Lung (tissue), 12 donors: ENCODE results near the gene CACNA1G. TPM values are rescaled to one million over a fixed set of nuclear protein-coding genes. Genes with fewer than 3 reads are reported as not detected.

Experiments used
- ATAC-seq: fragments of 200-7000 bp; cut with Tn5 transposase; one replicate; pipeline ENCODE4 v1.9.1; 2020; ENCODE audit warnings: moderate number of reproducible peaks; ENCODE audit not compliant: insufficient read depth, low FRiP score
- DNase-seq, 3 donors: peaks; one replicate each; pipeline ENCODE4 v3.0.0-alpha.2; 2013 to 2017
- H3K27ac ChIP-seq, 2 donors: one replicate each; pipeline ENCODE4 v1.5.1; 2013; ENCODE audit warnings: mild to moderate bottlenecking in 2 of 2, moderate library complexity in 2 of 2, control low read depth in 1 of 2, inconsistent platforms in 1 of 2, low read depth in 1 of 2, low read length in 1 of 2
- H3K27me3 ChIP-seq, 3 donors: one replicate each; pipeline ENCODE4 v1.5.1; 2013; ENCODE audit warnings: low read length in 2 of 3; ENCODE audit not compliant: control insufficient read depth in 3 of 3, insufficient read depth in 3 of 3
- H3K36me3 ChIP-seq, 4 donors: one replicate each; pipeline ENCODE4 v1.5.1; 2013; ENCODE audit warnings: low read length in 4 of 4, mild to moderate bottlenecking in 1 of 4, moderate library complexity in 1 of 4; ENCODE audit not compliant: control insufficient read depth in 4 of 4, insufficient read depth in 4 of 4
- H3K4me1 ChIP-seq, 5 donors: one replicate each; pipeline ENCODE4 v1.5.1; 2013; ENCODE audit warnings: low read length in 5 of 5, mild to moderate bottlenecking in 2 of 5, moderate library complexity in 1 of 5; ENCODE audit not compliant: control insufficient read depth in 5 of 5, insufficient read depth in 5 of 5
- H3K4me3 ChIP-seq: one replicate; pipeline ENCODE4 v1.5.1; 2013; ENCODE audit warnings: mild to moderate bottlenecking, control low read depth, moderate library complexity
- H3K9ac ChIP-seq, 2 donors: one replicate each; pipeline ENCODE4 v1.5.1; 2013; ENCODE audit warnings: low read length in 2 of 2, control low read depth in 1 of 2; ENCODE audit not compliant: insufficient read depth in 1 of 2
- H3K9me3 ChIP-seq, 4 donors: one replicate each; pipeline ENCODE4 v1.5.1; 2013; ENCODE audit warnings: low read length in 3 of 4, mild to moderate bottlenecking in 1 of 4, moderate library complexity in 1 of 4; ENCODE audit not compliant: control insufficient read depth in 4 of 4, insufficient read depth in 3 of 4
- WGBS, 2 donors: extraction: QIAGEN DNeasy Blood & Tissue Kit; methylation state at CpG; one replicate each; pipeline ENCODE4 v1.1.7; 2013; 5-methylcytosine and 5-hydroxymethylcytosine counted together
- polyA plus RNA-seq, 2 donors: library from polyadenylated mRNA; stranded (reverse); fragments of 200-250 nt; gene quantifications; one replicate each; pipeline ENCODE4 v1.2.1, GENCODE V29; 2013
- total RNA-seq, 2 donors: library from RNA; depleted of rRNA in 1 of 2; stranded (reverse); fragments of >200 nt in 1 of 2; gene quantifications; one replicate each; pipeline ENCODE4 v1.2.1, GENCODE V29; 2014 to 2021
- TF ChIP-seq, protein P1 (sequence below): IDR thresholded peaks from 2 replicates; pipeline ENCODE4 v1.5.1; 2012; ENCODE audit warnings: mild to moderate bottlenecking; ENCODE audit errors: control extremely low read depth, extremely low read depth
- donor health status: control.
- donor health status: control.
- donor health status: Bipolar disorder and iron deficiency.
- donor health status: healthy.
- donor health status: DM: yes; HTN: yes; CAD: no.

The CACNA1G gene
- total and polyA plus RNA-seq, 4 donors, result 0.14 to 3.6 (median 0.24) TPM

GRCh38 chr17:50672071-50672470, 111.6 kb downstream of the CACNA1G start:
- no peak for ATAC-seq
- Histone ChIP-seq H3K9ac (no peak overlapping the region), H3K27ac (no peak overlapping the region), H3K4me1 (peaks cover 0 to 32% (median 10%) of the 10 kb centered on the region in 5 donors), H3K4me3 (no peak overlapping the region), H3K27me3 (no peaks in the 10 kb centered on the region), H3K36me3 (peaks cover 0 to 3% (median under 1%) of the 10 kb centered on the region in 4 donors), H3K9me3 (no peaks in the 10 kb centered on the region)
- 98 to 99% methylated on average over 5 of the region's 5 CpGs for WGBS, 2 donors
- TF ChIP-seq, protein P1, sequence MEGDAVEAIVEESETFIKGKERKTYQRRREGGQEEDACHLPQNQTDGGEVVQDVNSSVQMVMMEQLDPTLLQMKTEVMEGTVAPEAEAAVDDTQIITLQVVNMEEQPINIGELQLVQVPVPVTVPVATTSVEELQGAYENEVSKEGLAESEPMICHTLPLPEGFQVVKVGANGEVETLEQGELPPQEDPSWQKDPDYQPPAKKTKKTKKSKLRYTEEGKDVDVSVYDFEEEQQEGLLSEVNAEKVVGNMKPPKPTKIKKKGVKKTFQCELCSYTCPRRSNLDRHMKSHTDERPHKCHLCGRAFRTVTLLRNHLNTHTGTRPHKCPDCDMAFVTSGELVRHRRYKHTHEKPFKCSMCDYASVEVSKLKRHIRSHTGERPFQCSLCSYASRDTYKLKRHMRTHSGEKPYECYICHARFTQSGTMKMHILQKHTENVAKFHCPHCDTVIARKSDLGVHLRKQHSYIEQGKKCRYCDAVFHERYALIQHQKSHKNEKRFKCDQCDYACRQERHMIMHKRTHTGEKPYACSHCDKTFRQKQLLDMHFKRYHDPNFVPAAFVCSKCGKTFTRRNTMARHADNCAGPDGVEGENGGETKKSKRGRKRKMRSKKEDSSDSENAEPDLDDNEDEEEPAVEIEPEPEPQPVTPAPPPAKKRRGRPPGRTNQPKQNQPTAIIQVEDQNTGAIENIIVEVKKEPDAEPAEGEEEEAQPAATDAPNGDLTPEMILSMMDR, result no peak
- DNase-seq, result no peak

- Histone ChIP-seq H3K4me1 (peaks cover 0 to 32% (median 10%) of the 10 kb centered on the region in 5 donors), H3K9me3 (no peaks in the 10 kb centered on the region), H3K4me3 (no peak overlapping the region), H3K27me3 (no peaks in the 10 kb centered on the region), H3K36me3 (peaks cover 0 to 7% (median 3%) of the 10 kb centered on the region in 4 donors), H3K9ac (no peak overlapping the region), H3K27ac (no peak overlapping the region)
- 89 to 93% methylated on average over 20 of the region's 20 CpGs for WGBS, 2 donors
- ATAC-seq, result no peak
- TF ChIP-seq, protein P1, result no peak
- DNase-seq, result no peak
Measured at GRCh38 chr17:50672831-50673551, 112.5 kb downstream of the CACNA1G start.

DNA sequence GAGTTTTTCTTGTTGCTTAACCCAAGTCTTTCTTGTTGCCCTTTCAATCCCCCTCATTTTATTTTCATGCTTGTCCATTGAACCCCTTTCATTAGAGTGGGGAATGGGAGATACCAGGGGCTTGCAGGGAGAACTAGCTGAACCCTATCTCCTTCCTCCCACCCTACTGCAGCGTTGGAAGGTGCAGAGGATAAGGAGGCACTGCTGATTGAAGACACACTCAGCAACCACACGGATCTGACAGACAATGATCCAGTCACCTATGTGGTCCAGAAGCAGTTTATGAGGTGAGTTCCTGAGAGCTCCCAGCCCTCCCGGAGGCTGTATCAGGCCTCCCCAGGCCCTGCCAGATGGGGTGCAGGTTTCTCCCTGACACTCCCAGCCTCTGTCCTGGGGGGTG, 114.7 kb downstream of the CACNA1G start:
- H3K27me3 ChIP-seq, result no peaks in the 10 kb centered on the region
- no peak overlapping the region for H3K27ac ChIP-seq
- H3K36me3 ChIP-seq, result peaks cover 0 to 9% (median 4%) of the 10 kb centered on the region in 4 donors
- no peak overlapping the region for H3K4me3 ChIP-seq
- ATAC-seq (no peak), DNase-seq (no peak)
- 87 to 88% methylated on average over 3 of the region's 3 CpGs for WGBS, 2 donors
- TF ChIP-seq, protein P1, result no peak
- H3K9ac ChIP-seq, result no peak overlapping the region
- H3K9me3 ChIP-seq, result no peaks in the 10 kb centered on the region
- peaks cover 0 to 29% (median 10%) of the 10 kb centered on the region in 5 donors for H3K4me1 ChIP-seq
